Subcutaneous adipose tissue (tissue), 4 donors: ENCODE data around the gene CAMSAP2. TPM values are rescaled to one million over a fixed set of nuclear protein-coding genes. Genes with fewer than 3 reads are reported as not detected.

Experiments
- CTCF ChIP-seq: fragments of 450-650 bp; IDR thresholded peaks from one replicate; pipeline ENCODE4 v1.5.1; 2016; ENCODE audit warnings: low read depth, mild to moderate bottlenecking, control low read depth, antibody characterized with exemption, moderate library complexity
- total RNA-seq, 4 donors: library from RNA; depleted of rRNA; stranded (reverse); fragments of >200 nt; gene quantifications; one replicate each; pipeline ENCODE4 v1.1.0, GENCODE V29; 2016

Gene CAMSAP2
- 10 to 100 TPM; 29.6 to 73.2 (median 34.0) TPM for total RNA-seq

GRCh38 chr1:200738327-200738948 is at the start of gene CAMSAP2:
TSS of gene CAMSAP2 (plus strand) at chr1:200738893. CDS start at chr1:200739828, 935 bp downstream.
- TF ChIP-seq CTCF, result no peak

GRCh38 chr1:200692316-200692715 is 46.4 kb upstream of the CAMSAP2 start:
- no peak for TF ChIP-seq CTCF

- TF ChIP-seq CTCF, result no peak
Measured at GRCh38 chr1:200693327-200693726, 45.4 kb upstream of the CAMSAP2 start.

GRCh38 chr1:200694738-200695137 is 44.0 kb upstream of the CAMSAP2 start:
- TF ChIP-seq CTCF, result no peak

- TF ChIP-seq CTCF, result no peak
Measured at GRCh38 chr1:200699871-200700270, 38.8 kb upstream of the CAMSAP2 start.

GRCh38 chr1:200704986-200705500 is 33.6 kb upstream of the CAMSAP2 start:
- TF ChIP-seq CTCF, result no peak

- TF ChIP-seq CTCF, result no peak
Measured at GRCh38 chr1:200706111-200706814, 32.4 kb upstream of the CAMSAP2 start.
